HG03060 (cell line): ENCODE results near the gene KCNMA1.

Experiments
- ATAC-seq: cut with Tn5 transposase; IDR thresholded peaks from one replicate; pipeline ENCODE4 v1.9.1; 2021; ENCODE audit warnings: low read depth, moderate number of reproducible peaks; ENCODE audit not compliant: unreplicated experiment

Gene KCNMA1

DNA sequence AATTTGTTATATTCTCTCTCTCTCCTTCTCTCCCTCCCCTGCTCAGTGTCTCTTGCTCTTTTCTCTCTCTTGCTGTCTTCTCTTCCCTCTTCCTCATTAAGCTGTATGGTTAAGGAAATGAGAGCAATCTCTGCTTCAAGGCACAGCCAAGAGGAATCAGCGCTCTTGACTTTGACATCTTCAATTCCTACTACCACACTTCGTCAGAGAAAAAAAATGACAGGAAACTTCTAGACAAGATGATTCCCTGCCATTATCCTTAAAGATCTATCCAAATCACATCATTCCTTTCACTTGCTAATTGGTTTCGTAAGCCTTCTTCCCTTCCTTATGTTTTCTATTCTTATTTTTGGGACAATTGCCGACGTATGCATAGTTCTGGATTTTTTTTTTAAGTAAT, 425.0 kb downstream of the KCNMA1 start:
- ATAC-seq: no peak

GRCh38 chr10:77210645-77211044, 427.0 kb downstream of the KCNMA1 start:
- no peak for ATAC-seq

- no peak for ATAC-seq
Observed at GRCh38 chr10:77208684-77209256, 428.8 kb downstream of the KCNMA1 start.

- no peak for ATAC-seq
Observed at GRCh38 chr10:77207828-77208185, 429.8 kb downstream of the KCNMA1 start.

GRCh38 chr10:77207182-77207827, 430.3 kb downstream of the KCNMA1 start:
- no peak for ATAC-seq

- no peak for ATAC-seq
Observed at GRCh38 chr10:77205135-77205534, 432.5 kb downstream of the KCNMA1 start.

DNA sequence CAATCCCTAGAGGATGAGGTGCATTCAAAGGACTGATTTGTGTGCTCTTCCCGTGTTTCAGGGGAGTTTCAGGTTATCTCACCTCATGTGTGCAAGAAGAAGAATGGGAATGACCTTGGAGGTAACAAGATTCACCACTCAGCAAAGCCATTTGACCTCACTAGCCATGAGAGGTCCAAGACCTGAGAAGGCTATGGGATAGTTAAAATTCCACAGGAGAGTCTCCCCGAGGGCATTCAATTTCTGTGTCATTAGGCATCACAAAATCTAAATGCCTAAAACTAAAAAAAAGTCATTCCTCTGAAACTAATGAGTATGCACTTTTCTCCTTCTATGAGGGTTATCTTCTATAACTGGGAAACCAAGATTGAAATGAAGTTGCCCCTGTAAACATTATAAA, 433.4 kb downstream of the KCNMA1 start:
- ATAC-seq: no peak

DNA sequence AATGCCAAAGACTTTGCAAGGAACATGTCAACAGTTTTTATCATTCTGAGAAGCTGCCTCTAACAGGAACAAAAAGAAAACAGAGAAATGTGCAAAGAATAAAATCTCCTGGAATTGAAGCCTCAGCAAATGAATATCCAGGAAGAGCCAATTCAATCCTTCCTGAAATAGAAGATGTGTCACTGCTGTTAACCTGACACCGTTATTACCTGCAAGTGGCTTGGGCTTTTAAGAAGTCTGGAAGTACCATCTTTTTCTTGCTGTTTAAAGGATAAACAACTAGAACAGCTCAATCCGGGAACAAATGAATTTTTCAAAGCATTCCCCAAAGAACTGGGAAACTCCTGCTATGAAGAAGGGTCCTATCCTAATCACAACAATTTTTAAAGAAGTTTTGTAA, 434.8 kb downstream of the KCNMA1 start:
- ATAC-seq: no peak

DNA sequence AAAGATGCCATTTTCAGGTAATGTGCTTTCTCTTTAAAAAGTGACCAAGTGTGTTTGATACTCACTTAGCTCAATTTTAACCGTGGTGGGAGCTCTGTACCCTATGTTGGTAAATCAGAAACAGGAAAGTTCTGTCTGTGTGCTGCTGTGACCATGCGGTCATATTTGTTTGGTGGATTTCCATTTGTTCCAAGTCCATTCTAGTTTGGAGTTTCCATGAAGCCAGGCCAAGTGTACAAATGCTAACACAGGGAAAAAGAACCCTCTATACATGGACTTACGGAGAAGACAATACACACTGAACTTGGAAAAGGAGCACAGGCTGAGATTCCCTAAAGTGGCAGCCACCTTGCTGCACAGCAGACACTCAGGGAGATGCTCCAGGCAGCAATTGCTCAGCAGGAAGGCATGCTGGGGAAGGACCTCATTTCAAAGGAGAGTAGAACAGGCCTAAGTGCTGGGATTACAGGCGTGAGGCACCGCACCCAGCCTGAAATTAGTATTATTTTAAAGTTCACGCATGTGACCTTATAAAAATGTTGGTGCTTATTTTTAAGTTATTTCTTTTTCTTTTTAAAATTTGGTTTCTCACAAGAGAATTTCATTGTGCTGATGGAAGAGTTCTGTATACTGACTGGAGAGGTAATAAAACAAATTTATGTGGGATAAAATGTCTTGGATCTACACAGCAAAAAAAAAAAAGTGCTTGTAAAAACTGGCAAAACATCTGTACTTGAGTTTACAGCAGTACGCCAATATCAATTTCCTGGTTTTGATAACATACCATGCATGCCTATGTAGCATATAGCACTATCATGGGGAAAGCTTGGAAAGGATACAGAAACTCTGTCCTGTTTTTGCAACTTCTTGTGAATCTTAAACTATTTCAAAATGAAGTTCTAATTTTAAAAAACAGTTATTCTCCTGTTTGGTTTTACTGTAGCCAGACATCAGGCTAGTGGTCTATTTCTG, 436.2 kb downstream of the KCNMA1 start:
- no peak for ATAC-seq

DNA sequence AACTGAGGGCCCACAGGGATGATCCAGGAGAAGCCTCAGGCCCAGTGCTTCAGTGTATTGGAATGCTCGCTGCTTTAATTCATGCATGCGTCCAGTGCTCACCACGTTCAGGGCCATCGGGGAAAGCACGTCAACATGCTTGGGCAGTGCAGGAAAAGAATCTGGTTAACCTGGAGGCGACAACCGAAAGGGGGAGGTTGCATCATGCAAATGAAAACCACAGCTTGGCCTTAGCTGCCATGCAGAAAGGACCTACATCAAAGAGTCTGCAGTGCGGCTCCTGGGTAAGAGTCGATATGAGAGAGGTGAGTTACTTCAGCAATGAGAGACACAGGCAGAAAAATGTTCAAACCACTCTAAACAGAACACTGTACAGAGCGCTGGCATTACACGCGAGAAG, 440.1 kb downstream of the KCNMA1 start:
- no peak for ATAC-seq

- no peak for ATAC-seq
Observed at GRCh38 chr10:77196614-77197013, 441.0 kb downstream of the KCNMA1 start.

DNA sequence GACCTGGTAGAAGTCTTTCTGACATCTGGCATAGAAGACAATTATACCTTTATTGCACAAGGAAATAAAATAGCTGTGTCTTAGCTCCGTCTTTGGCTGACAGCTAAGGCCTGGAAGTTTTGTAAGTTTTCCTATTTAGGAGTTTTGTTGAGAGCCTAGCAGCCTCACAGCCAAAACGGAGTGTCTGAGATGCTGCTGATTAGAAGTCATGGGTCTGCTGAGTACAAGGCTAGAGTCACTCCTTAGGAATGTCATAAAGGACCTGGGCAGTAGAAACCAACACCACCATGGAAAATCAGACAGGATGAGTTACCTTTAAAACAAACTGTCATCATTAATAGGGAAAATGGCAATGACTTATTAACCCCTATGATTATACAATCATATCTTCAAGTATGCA, 442.5 kb downstream of the KCNMA1 start:
- ATAC-seq: no peak

DNA sequence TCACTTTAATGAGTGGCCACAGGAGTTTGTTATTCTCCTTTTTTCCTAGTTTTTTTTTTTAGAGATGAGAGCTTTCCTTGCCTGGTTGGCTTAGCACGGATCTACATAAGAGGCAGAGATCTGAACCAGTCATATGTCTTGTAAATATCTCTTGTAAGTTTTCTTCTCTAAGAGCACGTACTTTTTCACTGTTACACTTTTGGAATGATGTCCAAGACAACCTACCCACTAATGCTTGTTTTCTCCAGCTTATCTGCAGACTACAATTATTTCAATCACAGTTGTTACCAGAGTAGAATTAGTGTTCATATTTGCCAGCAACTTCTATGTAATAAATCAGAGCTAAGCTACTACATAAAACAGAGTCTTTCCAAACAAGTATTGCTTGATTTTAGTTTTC, 444.6 kb downstream of the KCNMA1 start:
- no peak for ATAC-seq

DNA sequence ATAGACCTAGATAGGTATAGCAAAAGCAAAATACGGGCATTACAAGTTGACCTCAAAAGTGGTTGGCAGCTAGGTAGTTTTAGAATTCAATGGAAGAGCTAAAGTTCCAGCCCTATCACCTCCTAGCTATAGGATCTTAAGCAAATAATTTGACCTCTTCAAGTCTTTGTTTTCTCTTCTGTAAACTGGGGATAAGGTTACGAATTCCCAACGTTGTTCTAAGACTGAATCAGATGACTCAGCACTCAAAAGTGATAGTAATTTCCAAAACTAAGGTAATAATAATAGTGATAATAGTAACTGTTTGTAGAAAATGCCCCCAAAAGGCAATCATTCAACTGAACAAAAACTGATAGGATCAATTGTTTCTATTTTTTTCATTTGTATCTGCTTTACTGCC, 445.2 kb downstream of the KCNMA1 start:
- no peak for ATAC-seq

DNA sequence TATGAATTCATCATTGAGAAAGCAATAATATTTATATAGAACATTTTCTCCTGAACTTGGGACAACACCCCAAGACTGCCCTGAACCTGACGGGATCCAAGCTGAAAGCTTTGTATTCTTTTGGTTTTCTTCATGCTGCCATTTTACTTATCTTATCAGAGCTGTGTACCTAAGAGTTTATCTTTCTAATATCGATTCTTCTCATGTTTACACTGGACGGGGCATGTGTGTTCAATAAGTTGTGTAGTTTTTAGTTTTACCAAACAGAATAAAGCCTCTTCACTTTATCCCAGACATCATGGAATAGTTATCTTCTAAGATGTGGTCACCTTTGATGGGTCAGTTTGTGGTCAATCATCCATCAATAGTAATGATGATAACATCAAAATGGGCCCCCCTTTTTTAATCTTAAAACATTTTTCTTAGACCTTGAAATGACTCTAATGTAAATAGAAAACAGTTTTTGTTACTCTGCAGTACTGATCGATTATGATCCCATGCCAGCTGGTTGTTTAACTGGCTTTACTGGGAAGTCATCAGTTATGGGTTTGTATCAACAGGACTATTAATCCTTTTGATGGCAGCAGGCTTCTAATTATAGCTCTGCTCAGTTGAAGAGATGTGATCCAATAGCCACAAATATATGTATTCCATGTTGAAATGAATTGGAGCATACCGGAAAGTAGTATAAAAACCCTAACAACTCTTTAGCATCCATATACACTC, 446.1 kb downstream of the KCNMA1 start:
- no peak for ATAC-seq

GRCh38 chr10:77190291-77190690, 447.3 kb downstream of the KCNMA1 start:
- ATAC-seq: no peak

DNA sequence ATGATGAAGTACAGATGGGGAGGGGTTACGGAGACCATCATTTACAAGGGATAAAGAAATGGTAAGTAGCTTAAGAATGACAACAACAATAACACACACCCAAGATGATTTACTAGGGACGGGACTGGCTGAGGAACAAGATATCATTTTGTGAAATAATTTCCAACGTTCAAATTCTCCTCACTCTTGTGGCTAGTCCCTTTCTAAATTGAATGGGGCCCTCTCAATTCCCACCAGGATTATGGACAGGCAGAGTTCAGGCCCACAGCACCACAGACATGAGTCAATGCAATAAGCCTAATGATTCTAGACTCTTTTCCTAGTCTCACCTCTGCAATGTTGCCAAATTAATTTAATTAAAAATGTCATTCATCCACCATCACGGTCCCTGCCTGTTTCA, 448.1 kb downstream of the KCNMA1 start:
- ATAC-seq: no peak

DNA sequence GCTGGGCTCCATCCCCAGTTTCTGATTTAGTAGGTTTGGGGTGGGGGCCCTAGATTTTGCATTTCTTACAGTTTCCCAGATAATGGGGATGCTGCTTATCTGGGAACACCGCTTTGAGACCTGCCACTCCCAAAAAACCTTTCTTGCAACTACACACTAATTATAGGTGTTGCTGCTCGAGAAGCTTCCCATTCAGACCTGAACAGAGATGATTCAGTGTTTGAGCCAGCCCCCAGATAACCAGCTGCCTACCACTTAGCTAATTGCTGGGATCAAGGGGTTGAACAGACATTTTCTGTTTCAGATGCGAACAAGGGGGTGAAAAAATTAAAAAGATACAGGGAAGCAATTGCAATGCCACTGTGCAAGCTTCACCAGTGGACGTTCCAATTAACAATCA, 448.5 kb downstream of the KCNMA1 start:
- ATAC-seq: no peak

GRCh38 chr10:77188521-77188920, 449.1 kb downstream of the KCNMA1 start:
- ATAC-seq: no peak

DNA sequence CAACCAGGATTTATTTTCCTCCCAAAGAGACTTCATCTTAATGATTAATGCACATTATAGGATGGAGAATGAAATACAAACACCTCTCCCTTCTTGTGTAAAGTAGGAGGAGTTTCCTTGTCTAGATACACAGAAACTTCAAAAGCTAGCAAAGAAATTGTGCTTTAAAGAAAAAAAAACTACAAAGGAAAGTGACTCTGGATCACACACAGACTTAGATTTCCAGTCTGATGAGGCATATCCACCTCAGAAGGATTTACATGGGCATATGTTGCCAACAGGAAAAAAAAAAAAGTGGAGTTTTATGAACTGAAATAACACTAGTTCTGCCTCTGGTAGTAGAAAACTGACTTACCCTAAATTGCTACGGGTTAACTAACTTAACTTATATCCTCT, 449.6 kb downstream of the KCNMA1 start:
- no peak for ATAC-seq

- no peak for ATAC-seq
Observed at GRCh38 chr10:77187376-77187999, 450.1 kb downstream of the KCNMA1 start.
